OCI-LY1 (cell line): ENCODE data around the gene ST8SIA6.

ENCODE experiments used
- H2AFZ ChIP-seq: fragments of 200-600 bp; sonication (generic), shearing (Covaris generic); 2 replicates; pipeline ENCODE4 v1.6.0; 2014; ENCODE audit warnings: antibody characterized with exemption, mild to moderate bottlenecking, low read length
- H3F3A ChIP-seq: fragments of 200-600 bp; sonication (generic), shearing (Covaris generic); 2 replicates; pipeline ENCODE4 v1.6.0; 2014; ENCODE audit warnings: mild to moderate bottlenecking, antibody characterized with exemption, low read length, moderate library complexity; ENCODE audit not compliant: insufficient read depth
- H3K27ac ChIP-seq: fragments of 200-600 bp; sonication (generic); 2 replicates; pipeline ENCODE4 v1.5.1; 2014; ENCODE audit warnings: low read length, mixed run types, mild to moderate bottlenecking, low read depth; ENCODE audit not compliant: poor library complexity, severe bottlenecking
- H3K27me3 ChIP-seq: fragments of 200-600 bp; sonication (generic); 2 replicates; pipeline ENCODE4 v1.6.0; 2014; ENCODE audit warnings: antibody characterized with exemption, mild to moderate bottlenecking, low read length, moderate library complexity; ENCODE audit not compliant: insufficient read depth
- H3K36me3 ChIP-seq: fragments of 200-600 bp; sonication (generic); 2 replicates; pipeline ENCODE4 v1.6.1; 2014; ENCODE audit warnings: mild to moderate bottlenecking, antibody characterized with exemption, low read length, moderate library complexity, mixed read lengths; ENCODE audit not compliant: insufficient read depth
- H3K4me1 ChIP-seq: fragments of 200-600 bp; sonication (generic); 2 replicates; pipeline ENCODE4 v1.5.1; 2014; ENCODE audit warnings: mild to moderate bottlenecking, low read length, moderate library complexity; ENCODE audit not compliant: insufficient read depth, severe bottlenecking
- H3K4me2 ChIP-seq: fragments of 200-600 bp; sonication (generic), shearing (Covaris generic); 2 replicates; pipeline ENCODE4 v1.6.1; 2014; ENCODE audit warnings: low read length
- H3K4me3 ChIP-seq: fragments of 200-600 bp; sonication (generic); 2 replicates; pipeline ENCODE4 v1.5.1; 2014; ENCODE audit warnings: low read length, low read depth, mild to moderate bottlenecking, mixed read lengths; ENCODE audit not compliant: poor library complexity, severe bottlenecking
- H3K79me2 ChIP-seq: fragments of 200-600 bp; shearing (Covaris generic); 2 replicates; pipeline ENCODE4 v1.6.1; 2016; ENCODE audit warnings: mixed run types, low read length, mixed read lengths; ENCODE audit not compliant: insufficient read depth
- H3K9ac ChIP-seq: fragments of 200-600 bp; sonication (generic), shearing (Covaris generic); 2 replicates; pipeline ENCODE4 v1.6.1; 2014; ENCODE audit warnings: mild to moderate bottlenecking, low read length, mixed read lengths
- H3K9me2 ChIP-seq: fragments of 200-600 bp; sonication (generic), shearing (Covaris generic); 2 replicates; pipeline ENCODE4 v1.6.1; 2014; ENCODE audit warnings: low read depth, mild to moderate bottlenecking, low read length, mixed read lengths
- H3K9me3 ChIP-seq: fragments of 200-600 bp; shearing (Covaris generic); 2 replicates; pipeline ENCODE4 v1.6.1; 2014; ENCODE audit warnings: low read length, mixed read lengths
- H4K20me1 ChIP-seq: fragments of 200-600 bp; sonication (generic), shearing (Covaris generic); 2 replicates; pipeline ENCODE4 v1.6.0; 2016; ENCODE audit warnings: mild to moderate bottlenecking, low read length; ENCODE audit not compliant: insufficient read depth
- EZH2 ChIP-seq: fragments of 200-600 bp; sonication (generic), shearing (Covaris generic); IDR thresholded peaks from 2 replicates; pipeline ENCODE4 v1.8.0; 2017; ENCODE audit warnings: borderline replicate concordance, mixed run types, mild to moderate bottlenecking, antibody characterized with exemption, low read length, moderate library complexity, mixed read lengths
- TF ChIP-seq, protein P1 (sequence below): fragments of 200-600 bp; sonication (generic), shearing (Covaris generic); IDR thresholded peaks from 2 replicates; pipeline ENCODE4 v1.5.1; 2017; ENCODE audit warnings: mild to moderate bottlenecking, antibody characterized with exemption, low read length, moderate library complexity, mixed read lengths

The ST8SIA6 gene

GRCh38 chr10:17427201-17427600 is 27.2 kb downstream of the ST8SIA6 start:
- H2AFZ ChIP-seq = no peak overlapping the region
- no peak overlapping the region for H3K9ac ChIP-seq
- H3K27ac ChIP-seq = no peak overlapping the region
- H3K79me2 ChIP-seq = no peaks in the 10 kb centered on the region
- H3K36me3 ChIP-seq = no peaks in the 10 kb centered on the region
- H3K4me1 ChIP-seq = no peaks in the 10 kb centered on the region
- no peak overlapping the region for H3K4me2 ChIP-seq
- TF ChIP-seq, protein P1, sequence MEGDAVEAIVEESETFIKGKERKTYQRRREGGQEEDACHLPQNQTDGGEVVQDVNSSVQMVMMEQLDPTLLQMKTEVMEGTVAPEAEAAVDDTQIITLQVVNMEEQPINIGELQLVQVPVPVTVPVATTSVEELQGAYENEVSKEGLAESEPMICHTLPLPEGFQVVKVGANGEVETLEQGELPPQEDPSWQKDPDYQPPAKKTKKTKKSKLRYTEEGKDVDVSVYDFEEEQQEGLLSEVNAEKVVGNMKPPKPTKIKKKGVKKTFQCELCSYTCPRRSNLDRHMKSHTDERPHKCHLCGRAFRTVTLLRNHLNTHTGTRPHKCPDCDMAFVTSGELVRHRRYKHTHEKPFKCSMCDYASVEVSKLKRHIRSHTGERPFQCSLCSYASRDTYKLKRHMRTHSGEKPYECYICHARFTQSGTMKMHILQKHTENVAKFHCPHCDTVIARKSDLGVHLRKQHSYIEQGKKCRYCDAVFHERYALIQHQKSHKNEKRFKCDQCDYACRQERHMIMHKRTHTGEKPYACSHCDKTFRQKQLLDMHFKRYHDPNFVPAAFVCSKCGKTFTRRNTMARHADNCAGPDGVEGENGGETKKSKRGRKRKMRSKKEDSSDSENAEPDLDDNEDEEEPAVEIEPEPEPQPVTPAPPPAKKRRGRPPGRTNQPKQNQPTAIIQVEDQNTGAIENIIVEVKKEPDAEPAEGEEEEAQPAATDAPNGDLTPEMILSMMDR = no peak
- TF ChIP-seq EZH2 = no peak
- H3K4me3 ChIP-seq = no peak overlapping the region
- H3K9me3 ChIP-seq = no peaks in the 10 kb centered on the region
- H4K20me1 ChIP-seq = no peaks in the 10 kb centered on the region
- no peaks in the 10 kb centered on the region for H3K9me2 ChIP-seq
- no peaks in the 10 kb centered on the region for H3F3A ChIP-seq
- H3K27me3 ChIP-seq = no peaks in the 10 kb centered on the region

GRCh38 chr10:17426263-17426750 is 28.1 kb downstream of the ST8SIA6 start:
- no peak overlapping the region for H3K9ac ChIP-seq
- no peaks in the 10 kb centered on the region for H3K79me2 ChIP-seq
- no peak for TF ChIP-seq EZH2
- TF ChIP-seq, protein P1 = no peak
- no peaks in the 10 kb centered on the region for H3F3A ChIP-seq
- no peak overlapping the region for H3K4me3 ChIP-seq
- H3K27ac ChIP-seq = no peak overlapping the region
- H4K20me1 ChIP-seq = no peaks in the 10 kb centered on the region
- no peaks in the 10 kb centered on the region for H3K9me2 ChIP-seq
- H2AFZ ChIP-seq = no peak overlapping the region
- no peaks in the 10 kb centered on the region for H3K4me1 ChIP-seq
- no peaks in the 10 kb centered on the region for H3K9me3 ChIP-seq
- no peaks in the 10 kb centered on the region for H3K27me3 ChIP-seq
- H3K36me3 ChIP-seq = no peaks in the 10 kb centered on the region
- no peak overlapping the region for H3K4me2 ChIP-seq

GRCh38 chr10:17425584-17426262 is 28.7 kb downstream of the ST8SIA6 start:
- Histone ChIP-seq H3K9me2 (no peaks in the 10 kb centered on the region), H3K4me1 (no peaks in the 10 kb centered on the region), H3K9ac (no peak overlapping the region), H3K27me3 (no peaks in the 10 kb centered on the region), H3F3A (no peaks in the 10 kb centered on the region), H3K27ac (no peak overlapping the region), H3K4me2 (no peak overlapping the region), H4K20me1 (no peaks in the 10 kb centered on the region), H3K79me2 (no peaks in the 10 kb centered on the region), H3K36me3 (no peaks in the 10 kb centered on the region), H2AFZ (no peak overlapping the region), H3K4me3 (no peak overlapping the region), H3K9me3 (no peaks in the 10 kb centered on the region)
- TF ChIP-seq, protein P1 = no peak
- no peak for TF ChIP-seq EZH2
